ENCODE data around the gene KRT16. TPM values are rescaled to one million over a fixed set of nuclear protein-coding genes. Genes with fewer than 3 reads are reported as not detected.

Gene KRT16
- total RNA-seq, 1 donor from 2014 or later: 0.79 TPM

DNA sequence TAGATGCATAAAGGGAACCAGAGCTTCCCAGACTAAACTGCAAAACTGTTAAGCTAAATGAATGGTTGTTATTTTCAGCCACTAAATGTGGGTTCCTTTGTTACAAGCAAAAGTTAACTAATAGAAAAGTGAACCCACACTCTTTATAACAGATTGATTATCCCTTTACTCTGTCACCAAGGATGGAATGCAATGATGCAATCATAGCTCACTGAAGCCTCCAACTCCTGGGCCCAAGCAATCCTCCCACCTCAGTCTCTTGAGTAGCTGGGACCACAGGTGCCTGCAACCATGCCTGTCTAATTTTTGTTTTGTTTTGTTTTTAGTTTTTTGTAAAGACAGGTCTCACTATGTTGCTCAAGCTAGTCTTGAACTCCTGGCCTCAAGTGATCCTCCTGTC lies 47.2 kb downstream of the KRT16 start:
- H3K9ac ChIP-seq (ENCODE audit: low read length): no peak overlapping the region
- Mint-ChIP-seq H3K4me1 (ENCODE audit: low read depth, unreplicated experiment) (no peaks in the 10 kb centered on the region), H3K36me3 (ENCODE audit: low read depth, unreplicated experiment) (no peaks in the 10 kb centered on the region), H3K4me3 (ENCODE audit: unreplicated experiment) (no peak overlapping the region), H3K9me3 (ENCODE audit: unreplicated experiment) (no peaks in the 10 kb centered on the region), H3K27ac (ENCODE audit: unreplicated experiment) (no peak overlapping the region), H3K27me3 (ENCODE audit: low read depth, unreplicated experiment) (peaks cover 52% of the 10 kb centered on the region)
- no peaks in the 10 kb centered on the region for H3K4me1 ChIP-seq (ENCODE audit: insufficient read depth, low read length)
- TF ChIP-seq, protein P1, sequence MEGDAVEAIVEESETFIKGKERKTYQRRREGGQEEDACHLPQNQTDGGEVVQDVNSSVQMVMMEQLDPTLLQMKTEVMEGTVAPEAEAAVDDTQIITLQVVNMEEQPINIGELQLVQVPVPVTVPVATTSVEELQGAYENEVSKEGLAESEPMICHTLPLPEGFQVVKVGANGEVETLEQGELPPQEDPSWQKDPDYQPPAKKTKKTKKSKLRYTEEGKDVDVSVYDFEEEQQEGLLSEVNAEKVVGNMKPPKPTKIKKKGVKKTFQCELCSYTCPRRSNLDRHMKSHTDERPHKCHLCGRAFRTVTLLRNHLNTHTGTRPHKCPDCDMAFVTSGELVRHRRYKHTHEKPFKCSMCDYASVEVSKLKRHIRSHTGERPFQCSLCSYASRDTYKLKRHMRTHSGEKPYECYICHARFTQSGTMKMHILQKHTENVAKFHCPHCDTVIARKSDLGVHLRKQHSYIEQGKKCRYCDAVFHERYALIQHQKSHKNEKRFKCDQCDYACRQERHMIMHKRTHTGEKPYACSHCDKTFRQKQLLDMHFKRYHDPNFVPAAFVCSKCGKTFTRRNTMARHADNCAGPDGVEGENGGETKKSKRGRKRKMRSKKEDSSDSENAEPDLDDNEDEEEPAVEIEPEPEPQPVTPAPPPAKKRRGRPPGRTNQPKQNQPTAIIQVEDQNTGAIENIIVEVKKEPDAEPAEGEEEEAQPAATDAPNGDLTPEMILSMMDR (IDR thresholded peaks at IDR 0.05; ENCODE audit: insufficient read depth, low read depth, low read length): no peak
- TF ChIP-seq EZH2 (IDR thresholded peaks at IDR 0.05; ENCODE audit: insufficient read depth, low read length): no peak
- H3K9me3 ChIP-seq (ENCODE audit: insufficient read depth, low read depth, low read length): no peaks in the 10 kb centered on the region
- no peaks in the 10 kb centered on the region for H3K36me3 ChIP-seq (ENCODE audit: insufficient read depth, low read length)
- H2AFZ ChIP-seq (ENCODE audit: low read depth, low read length): no peak overlapping the region
- H4K20me1 ChIP-seq (ENCODE audit: insufficient read depth, low read length): no peaks in the 10 kb centered on the region
- FAIRE-seq: no peak
- no peaks in the 10 kb centered on the region for H3K79me2 ChIP-seq (ENCODE audit: insufficient read depth, low read length)
- no peak overlapping the region for H3K4me3 ChIP-seq (ENCODE audit: insufficient read depth, low read depth, low read length)
- no peak overlapping the region for H3K4me2 ChIP-seq (ENCODE audit: low read length)
- no peak overlapping the region for H3K27ac ChIP-seq (ENCODE audit: low read depth, low read length)
- DNase-seq (ENCODE audit: low read depth): no peak
- H3K27me3 ChIP-seq (ENCODE audit: insufficient read depth, low read length): peaks cover 38% of the 10 kb centered on the region

DNA sequence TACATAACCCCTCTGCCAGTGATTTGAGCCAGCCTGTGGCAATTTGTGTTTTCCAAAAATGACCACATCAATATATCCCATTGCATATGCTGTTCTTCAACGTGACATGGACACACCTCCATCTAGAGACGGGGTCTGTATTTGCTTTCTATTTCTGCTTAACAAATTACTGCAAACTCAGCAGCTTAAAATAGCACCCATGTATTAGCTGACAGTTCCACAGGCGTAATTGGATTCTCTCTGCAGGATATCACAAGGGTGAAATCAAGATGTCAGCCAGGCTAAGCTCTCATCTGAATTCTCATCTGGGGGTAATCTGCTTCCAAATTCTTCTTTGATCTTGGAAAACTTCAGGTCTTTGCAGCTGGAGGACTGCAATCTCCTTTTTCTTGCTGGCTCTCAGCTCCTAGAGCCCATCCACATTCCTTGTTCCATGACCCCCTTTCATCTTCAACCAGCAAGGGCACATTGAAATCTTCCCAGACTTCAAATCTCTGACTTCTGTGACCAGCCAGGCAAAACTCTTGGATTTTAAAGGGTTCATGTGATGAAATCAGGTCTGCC lies 48.9 kb downstream of the KRT16 start:
- no peak overlapping the region for H2AFZ ChIP-seq (ENCODE audit: low read depth, low read length)
- Mint-ChIP-seq H3K9me3 (ENCODE audit: unreplicated experiment) (no peaks in the 10 kb centered on the region), H3K36me3 (ENCODE audit: low read depth, unreplicated experiment) (no peaks in the 10 kb centered on the region), H3K27me3 (ENCODE audit: low read depth, unreplicated experiment) (peaks cover 36% of the 10 kb centered on the region), H3K4me1 (ENCODE audit: low read depth, unreplicated experiment) (peaks cover 5% of the 10 kb centered on the region), H3K4me3 (ENCODE audit: unreplicated experiment) (no peak overlapping the region), H3K27ac (ENCODE audit: unreplicated experiment) (no peak overlapping the region)
- no peaks in the 10 kb centered on the region for H3K4me1 ChIP-seq (ENCODE audit: insufficient read depth, low read length)
- no peaks in the 10 kb centered on the region for H3K9me3 ChIP-seq (ENCODE audit: insufficient read depth, low read depth, low read length)
- H3K4me2 ChIP-seq (ENCODE audit: low read length): no peak overlapping the region
- H3K9ac ChIP-seq (ENCODE audit: low read length): no peak overlapping the region
- no peak overlapping the region for H3K27ac ChIP-seq (ENCODE audit: low read depth, low read length)
- no peak overlapping the region for H3K4me3 ChIP-seq (ENCODE audit: insufficient read depth, low read depth, low read length)
- no peak for TF ChIP-seq EZH2 (IDR thresholded peaks at IDR 0.05; ENCODE audit: insufficient read depth, low read length)
- TF ChIP-seq, protein P1 (IDR thresholded peaks at IDR 0.05; ENCODE audit: insufficient read depth, low read depth, low read length): no peak
- no peaks in the 10 kb centered on the region for H4K20me1 ChIP-seq (ENCODE audit: insufficient read depth, low read length)
- FAIRE-seq (no peak), DNase-seq (ENCODE audit: low read depth) (no peak)
- no peaks in the 10 kb centered on the region for H3K79me2 ChIP-seq (ENCODE audit: insufficient read depth, low read length)
- peaks cover 34% of the 10 kb centered on the region for H3K27me3 ChIP-seq (ENCODE audit: insufficient read depth, low read length)
- H3K36me3 ChIP-seq (ENCODE audit: insufficient read depth, low read length): no peaks in the 10 kb centered on the region

DNA sequence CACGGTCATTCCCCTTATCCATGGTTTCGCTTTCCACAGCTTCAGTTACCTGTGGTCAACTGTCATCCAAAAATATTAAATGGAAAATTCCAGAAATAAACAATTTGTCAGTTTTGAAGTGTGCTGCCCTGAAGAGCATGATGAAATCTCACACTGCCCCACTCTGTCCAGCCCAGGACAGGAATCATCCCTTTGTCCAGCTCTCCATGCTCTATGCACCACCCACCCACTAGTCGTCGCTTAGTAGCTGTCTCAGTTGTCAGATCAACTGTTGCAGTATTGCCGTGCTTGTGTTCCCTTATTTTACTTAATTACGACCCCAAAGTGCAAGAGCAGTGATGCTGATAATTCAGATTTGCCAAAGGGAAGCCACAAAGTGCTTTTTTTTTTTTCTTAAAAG lies 51.0 kb downstream of the KRT16 start:
- no peak for TF ChIP-seq EZH2 (IDR thresholded peaks at IDR 0.05; ENCODE audit: insufficient read depth, low read length)
- TF ChIP-seq, protein P1 (IDR thresholded peaks at IDR 0.05; ENCODE audit: insufficient read depth, low read depth, low read length): no peak
- Histone ChIP-seq H3K9me3 (ENCODE audit: insufficient read depth, low read depth, low read length) (no peaks in the 10 kb centered on the region), H2AFZ (ENCODE audit: low read depth, low read length) (no peak overlapping the region), H3K27ac (ENCODE audit: low read depth, low read length) (no peak overlapping the region), H3K27me3 (ENCODE audit: insufficient read depth, low read length) (peaks cover 33% of the 10 kb centered on the region), H3K36me3 (ENCODE audit: insufficient read depth, low read length) (no peaks in the 10 kb centered on the region), H4K20me1 (ENCODE audit: insufficient read depth, low read length) (no peaks in the 10 kb centered on the region), H3K79me2 (ENCODE audit: insufficient read depth, low read length) (no peaks in the 10 kb centered on the region), H3K4me2 (ENCODE audit: low read length) (no peak overlapping the region), H3K9ac (ENCODE audit: low read length) (no peak overlapping the region), H3K4me3 (ENCODE audit: insufficient read depth, low read depth, low read length) (no peak overlapping the region), H3K4me1 (ENCODE audit: insufficient read depth, low read length) (no peaks in the 10 kb centered on the region)
- H3K4me3 Mint-ChIP-seq (ENCODE audit: unreplicated experiment): no peak overlapping the region
- H3K4me1 Mint-ChIP-seq (ENCODE audit: low read depth, unreplicated experiment): peaks cover 5% of the 10 kb centered on the region
- FAIRE-seq: no peak
- peaks cover 32% of the 10 kb centered on the region for H3K27me3 Mint-ChIP-seq (ENCODE audit: low read depth, unreplicated experiment)
- no peak for DNase-seq (ENCODE audit: low read depth)
- H3K36me3 Mint-ChIP-seq (ENCODE audit: low read depth, unreplicated experiment): no peaks in the 10 kb centered on the region
- H3K9me3 Mint-ChIP-seq (ENCODE audit: unreplicated experiment): no peaks in the 10 kb centered on the region
- no peak overlapping the region for H3K27ac Mint-ChIP-seq (ENCODE audit: unreplicated experiment)
